Endothelial cell of umbilical vein (primary cell): ENCODE measurements around the gene SRSF9. TPM values are rescaled to one million over a fixed set of nuclear protein-coding genes. Genes with fewer than 3 reads are reported as not detected.

ENCODE experiments used
- BruUV-seq: library from RNA; stranded (reverse); fragments of 400-500 nt; replicated peaks from 2 replicates; lab custom pipeline; 2021; lab: Mats Ljungman, UMichigan
- CTCF ChIA-PET: fragments of 300-600, 350-600 bp; sonication (Branson Sonifier 250); formaldehyde crosslinking; loops from one replicate; lab custom pipeline; 2021; ENCODE audit warnings: antibody characterized with exemption, inconsistent platforms; lab: Charles Lee
- POLR2A ChIA-PET: fragments of 300-600, 350-600 bp; sonication (Branson Sonifier 250); formaldehyde crosslinking; loops from one replicate; lab custom pipeline; 2021; ENCODE audit warnings: antibody characterized with exemption, inconsistent platforms; lab: Charles Lee
- DNase-seq: peaks from one replicate; pipeline ENCODE4 v3.0.0-alpha.2; 2011; ENCODE audit warnings: low read depth, low spot score
- FAIRE-seq: peaks from 2 replicates; lab custom pipeline; 2011; peaks lifted over from hg19 to GRCh38; lab: Jason Lieb, UNC
- H2AFZ ChIP-seq: 2 replicates; pipeline ENCODE4 v1.6.0; 2012; ENCODE audit warnings: low read depth, low read length, control low read depth, inconsistent platforms
- H3K27ac ChIP-seq: 2 replicates; pipeline ENCODE4 v1.5.1; 2011; ENCODE audit warnings: low read depth, mild to moderate bottlenecking, control low read depth, low read length, moderate library complexity; ENCODE audit not compliant: insufficient read depth
- H3K27me3 ChIP-seq, 2 experiments: 2 replicates each; pipeline versions ENCODE4 v1.6.0 to v1.6.1; 2011; ENCODE audit warnings: low read length in 2 of 2, mixed read lengths in 1 of 2; ENCODE audit not compliant: control insufficient read depth in 2 of 2, insufficient read depth in 2 of 2
- H3K36me3 ChIP-seq, 2 experiments: 2 replicates in 1 of 2; 3 replicates in 1 of 2; pipeline ENCODE4 v1.5.1; 2011; ENCODE audit warnings: low read length in 2 of 2, mild to moderate bottlenecking in 1 of 2, moderate library complexity in 1 of 2; ENCODE audit not compliant: control insufficient read depth in 2 of 2, insufficient read depth in 2 of 2; ENCODE audit errors: extremely low read depth in 1 of 2
- H3K4me1 ChIP-seq: 3 replicates; pipeline ENCODE4 v1.5.1; 2011; ENCODE audit warnings: mild to moderate bottlenecking, low read length; ENCODE audit not compliant: control insufficient read depth, insufficient read depth; ENCODE audit errors: extremely low read depth
- H3K4me2 ChIP-seq: 2 replicates; pipeline ENCODE4 v1.6.1; 2011; ENCODE audit warnings: low read length, control low read depth, mixed read lengths; ENCODE audit not compliant: insufficient read depth
- H3K4me3 ChIP-seq, 3 experiments: fragments of 200-600 bp in 1 of 3; sonication (generic), shearing (Covaris generic) in 1 of 3; replicated peaks in 1 of 3; 2 replicates each; pipeline ENCODE4 v1.5.1; 2011 to 2016; ENCODE audit warnings: control low read depth in 3 of 3, low read length in 3 of 3, mild to moderate bottlenecking in 2 of 3, inconsistent platforms in 1 of 3, low read depth in 1 of 3, moderate library complexity in 1 of 3; ENCODE audit not compliant: insufficient read depth in 1 of 3
- H3K79me2 ChIP-seq: 2 replicates; pipeline ENCODE4 v1.6.0; 2012; ENCODE audit warnings: low read length, inconsistent platforms; ENCODE audit not compliant: control insufficient read depth, insufficient read depth
- H3K9ac ChIP-seq: replicated peaks from 2 replicates; pipeline ENCODE3; 2011; ENCODE audit warnings: low read length, control low read depth; ENCODE audit not compliant: insufficient read depth; ENCODE audit errors: extremely low read depth
- H3K9me1 ChIP-seq: replicated peaks from 3 replicates; pipeline ENCODE4 v1.6.0; 2011; ENCODE audit warnings: mild to moderate bottlenecking, low read length; ENCODE audit not compliant: control insufficient read depth, insufficient read depth; ENCODE audit errors: extremely low read depth
- H3K9me3 ChIP-seq: replicated peaks from 2 replicates; pipeline ENCODE4 v1.5.1; 2012; ENCODE audit warnings: low read length, inconsistent platforms; ENCODE audit not compliant: control insufficient read depth, insufficient read depth
- H4K20me1 ChIP-seq: replicated peaks from 2 replicates; pipeline ENCODE3; 2011; ENCODE audit warnings: mild to moderate bottlenecking, low read length; ENCODE audit not compliant: control insufficient read depth, insufficient read depth; ENCODE audit errors: extremely low read depth
- CTCF ChIP-seq, 2 donors: IDR thresholded peaks; 1 replicate in 1 of 2; 2 replicates in 1 of 2; pipeline ENCODE4 v1.5.1; 2011; ENCODE audit warnings: low read length in 2 of 2, mild to moderate bottlenecking in 2 of 2, moderate library complexity in 2 of 2, control low read depth in 1 of 2, inconsistent platforms in 1 of 2, low read depth in 1 of 2; ENCODE audit not compliant: insufficient read depth in 1 of 2; ENCODE audit errors: extremely low read depth in 1 of 2
- EZH2 ChIP-seq: IDR thresholded peaks from 2 replicates; pipeline ENCODE4 v1.6.1; 2012; ENCODE audit warnings: borderline replicate concordance, low read depth, mild to moderate bottlenecking, moderate library complexity, low read length, inconsistent platforms; ENCODE audit not compliant: severe bottlenecking
- FOS ChIP-seq: IDR thresholded peaks from 2 replicates; pipeline ENCODE4 v1.6.1; 2011; ENCODE audit warnings: mild to moderate bottlenecking, low read length, moderate library complexity, borderline replicate concordance; ENCODE audit not compliant: insufficient read depth
- GATA2 ChIP-seq: IDR thresholded peaks from 2 replicates; pipeline ENCODE4 v1.7.0; 2011; ENCODE audit warnings: low read depth, mild to moderate bottlenecking, moderate library complexity, mixed read lengths, low read length; ENCODE audit not compliant: insufficient read length, insufficient read depth
- JUN ChIP-seq: IDR thresholded peaks from 2 replicates; pipeline ENCODE4 v1.6.1; 2011; ENCODE audit warnings: borderline replicate concordance, low read depth; ENCODE audit not compliant: insufficient read length, insufficient read depth
- MYC ChIP-seq: IDR thresholded peaks from one replicate; pipeline ENCODE4 v1.6.1; 2011; ENCODE audit warnings: mild to moderate bottlenecking, low read depth, low read length
- POLR2A ChIP-seq: IDR thresholded peaks from 2 replicates; pipeline ENCODE4 v1.6.1; 2012; ENCODE audit warnings: low read depth, mild to moderate bottlenecking, control low read depth, low read length
- POLR2AphosphoS5 ChIP-seq: IDR thresholded peaks from 2 replicates; pipeline ENCODE4 v1.6.1; 2012; ENCODE audit warnings: low read depth, mild to moderate bottlenecking, control low read depth, low read length, moderate library complexity; ENCODE audit not compliant: insufficient read depth
- dilution Hi-C: fragments of 300-500 bp; cut with MboI; formaldehyde crosslinking; loops from one replicate; pipeline ENCODE4 v1.15.0; 2019; ENCODE audit warnings: low sequenced_read_pairs; ENCODE audit not compliant: extremely low pct_ligation_motif_present
- intact Hi-C: fragments of 100-400 bp; cut with micrococcal nuclease; formaldehyde crosslinking; loops from one replicate; pipeline ENCODE4 v1.10.0; 2022
- polyA plus RNA-seq, 4 experiments: library from polyadenylated mRNA; depleted of rRNA in 3 of 4; stranded (reverse) in 3 of 4; unstranded in 1 of 4; fragments of >200 nt; gene quantifications; 2 replicates each; pipeline versions ENCODE4 v1.2.1 to v1.2.3, GENCODE V29; 2011 to 2012; ENCODE audit warnings: missing spikeins in 1 of 4
- total RNA-seq: library from RNA; stranded (reverse); gene quantifications from 2 replicates; pipeline ENCODE4 v1.2.3, GENCODE V29; 2021
- TF ChIP-seq, protein P1 (sequence below): IDR thresholded peaks from 2 replicates; pipeline ENCODE4 v1.6.1; 2011; ENCODE audit not compliant: insufficient read depth, insufficient read length

Gene SRSF9
- total and polyA plus RNA-seq, 2 donors (not counting 3 experiments of a cell fraction or from before 2014, with no cell fraction given): 153 to 226 TPM

DNA sequence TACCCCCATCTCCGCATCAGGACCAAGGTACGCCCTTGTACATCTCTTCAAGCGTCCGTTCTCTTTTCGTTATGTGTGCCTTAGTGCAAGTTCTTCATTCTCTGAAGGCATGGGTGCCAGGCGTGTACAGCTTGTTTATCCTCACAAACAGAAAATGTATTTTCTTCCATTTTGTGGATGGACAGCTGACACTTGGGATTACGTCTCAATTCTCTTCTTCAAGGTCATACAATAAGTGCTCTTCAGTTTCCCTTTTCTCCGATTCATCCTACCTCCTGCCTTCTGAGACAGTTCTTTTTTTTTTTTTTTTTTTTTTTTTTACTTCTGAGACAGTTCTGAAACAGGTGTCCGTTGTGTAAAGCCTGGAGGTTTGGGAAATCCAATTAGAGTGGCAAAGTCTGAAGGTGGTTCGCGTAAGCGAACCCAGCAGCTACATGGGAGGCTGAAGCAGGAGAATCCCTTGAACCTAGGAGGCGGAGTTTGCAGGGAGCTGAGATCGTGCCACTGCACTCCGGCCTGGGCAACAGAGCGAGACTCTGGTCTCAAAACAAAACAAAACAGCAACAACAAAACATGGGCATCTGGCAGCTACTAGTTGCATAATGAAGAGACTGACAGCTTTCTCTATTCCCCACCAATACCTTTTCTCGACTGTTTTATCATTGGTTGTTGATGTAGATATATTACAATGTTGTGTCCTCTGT lies 30.9 kb downstream of the SRSF9 start:
- Histone ChIP-seq H3K79me2 (peaks cover 21% of the 10 kb centered on the region), H2AFZ (no peak overlapping the region), H3K9ac (no peak overlapping the region), H3K4me1 (peaks cover 14% of the 10 kb centered on the region), H4K20me1 (no peaks in the 10 kb centered on the region), H3K4me3 (peak overlapping the region; percentile 48 to 76 (median 49)), H3K4me2 (peak overlapping the region; percentile 62), H3K27me3 (no peaks in the 10 kb centered on the region), H3K36me3 (peaks cover 0 to 4% of the 10 kb centered on the region in 2 experiments), H3K9me3 (no peaks in the 10 kb centered on the region), H3K9me1 (no peaks in the 10 kb centered on the region), H3K27ac (no peak overlapping the region)
- POLR2A ChIA-PET: interaction anchor here (0.7 to 0.8 kb wide), 2 partner anchors 30 to 58 kb away, joined by 3 read pairs; no protein-coding TSS in a partner anchor
- DNase-seq (peak; percentile 36), FAIRE-seq (no peak)
- BruUV-seq: no TSS peak
- CTCF ChIA-PET: interaction anchor here (0.7 to 1.9 kb wide), 4 partner anchors 9 to 143 kb away, joined by 3 to 6 read pairs (median 4); partner anchors contain the start of gene POP5
- TF ChIP-seq, protein P1, sequence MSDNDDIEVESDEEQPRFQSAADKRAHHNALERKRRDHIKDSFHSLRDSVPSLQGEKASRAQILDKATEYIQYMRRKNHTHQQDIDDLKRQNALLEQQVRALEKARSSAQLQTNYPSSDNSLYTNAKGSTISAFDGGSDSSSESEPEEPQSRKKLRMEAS: no peak
- no peak for TF ChIP-seq POLR2A
- TF ChIP-seq CTCF (IDR thresholded peaks at IDR 0.05; ENCODE audit: extremely low read depth in 1 of 2, insufficient read depth in 1 of 2, low read depth in 1 of 2, low read length in 2 of 2): no peak
- no peak for TF ChIP-seq JUN
- TF ChIP-seq GATA2: no peak
- no peak for TF ChIP-seq MYC
- TF ChIP-seq FOS: no peak
- no peak for TF ChIP-seq EZH2
- TF ChIP-seq POLR2AphosphoS5: no peak
- dilution Hi-C loops: no loop called here
- intact Hi-C loops: loop anchor here (1.0 to 2.0 kb wide), 5 partner anchors 8 to 209 kb away; partner anchors contain the start of genes DYNLL1, GATC and TRIAP1
